K562 (cell line): ENCODE data around the gene CETN1. TPM values are rescaled to one million over a fixed set of nuclear protein-coding genes. Genes with fewer than 3 reads are reported as not detected.

Experiments used
- BRD9 ChIP-seq: fragments of 450-650 bp; IDR thresholded peaks from 2 replicates; pipeline ENCODE4 v1.6.1; 2018; ENCODE audit warnings: low read depth; ENCODE audit not compliant: partially characterized antibody
- CHCHD3 ChIP-seq: fragments of 250-450 bp; sonication (Bioruptor Pico); IDR thresholded peaks from 2 replicates; pipeline ENCODE4 v2.1.2; 2022; ENCODE audit warnings: mild to moderate bottlenecking
- CREB3 ChIP-seq: fragments of 450-650 bp; conservative IDR thresholded peaks from 2 replicates; pipeline ENCODE4 v1.6.1; 2016; ENCODE audit warnings: missing genetic modification characterization, low read depth, mild to moderate bottlenecking, missing compliant biosample characterization, moderate library complexity
- ELF1 ChIP-seq: fragments of 200-800 bp; sonication (Bioruptor generic); IDR thresholded peaks from 2 replicates; pipeline ENCODE4 v1.6.1; 2016; ENCODE audit warnings: missing genetic modification characterization, missing compliant biosample characterization
- GTF3C2 ChIP-seq: IDR thresholded peaks from 3 replicates; pipeline ENCODE4 v1.6.1; 2011; ENCODE audit warnings: borderline replicate concordance, mild to moderate bottlenecking, moderate library complexity; ENCODE audit not compliant: insufficient read length; ENCODE audit errors: extremely low read depth
- HDAC6 ChIP-seq: IDR thresholded peaks from 2 replicates; pipeline ENCODE4 v1.6.1; 2012; ENCODE audit warnings: low read depth, mild to moderate bottlenecking, control low read depth, inconsistent platforms, low read length, moderate library complexity
- HMG20A ChIP-seq: fragments of 450-650 bp; formaldehyde crosslinking; conservative IDR thresholded peaks from 2 replicates; pipeline ENCODE4 v1.4.0; 2020; ENCODE audit warnings: mild to moderate bottlenecking, mixed read lengths
- HNRNPK ChIP-seq: fragments of 200-400 bp; formaldehyde crosslinking; IDR thresholded peaks from one replicate; pipeline ENCODE4 v1.6.1; 2018; ENCODE audit warnings: mild to moderate bottlenecking, low read depth, low read length; ENCODE audit not compliant: poor library complexity, severe bottlenecking
- NR2C1 ChIP-seq, 2 experiments: fragments of 450-650 bp; IDR thresholded peaks; 2 replicates each; pipeline ENCODE4 v1.6.1; 2017; ENCODE audit warnings: mild to moderate bottlenecking in 2 of 2, antibody characterized with exemption in 1 of 2, inconsistent platforms in 1 of 2, missing compliant biosample characterization in 1 of 2, missing genetic modification characterization in 1 of 2
- PCBP2 ChIP-seq: fragments of 200-400 bp; formaldehyde crosslinking; IDR thresholded peaks from 2 replicates; pipeline ENCODE4 v1.6.1; 2018; ENCODE audit warnings: low read length, low read depth, mild to moderate bottlenecking, moderate library complexity; ENCODE audit not compliant: poor library complexity, severe bottlenecking
- PYGO2 ChIP-seq: fragments of 450-650 bp; IDR thresholded peaks from 2 replicates; pipeline ENCODE4 v1.6.1; 2016; ENCODE audit warnings: mild to moderate bottlenecking, missing genetic modification characterization, moderate library complexity, missing compliant biosample characterization
- RCOR1 ChIP-seq, 2 experiments: IDR thresholded peaks; 2 replicates each; pipeline ENCODE4 v1.6.1; 2012; ENCODE audit warnings: low read depth in 2 of 2, low read length in 2 of 2, borderline replicate concordance in 1 of 2, improper control_type of control experiment in 1 of 2
- TBL1XR1 ChIP-seq, 2 experiments: IDR thresholded peaks; 2 replicates each; pipeline ENCODE4 v1.6.1; 2012; ENCODE audit warnings: improper control_type of control experiment in 2 of 2, low read length in 2 of 2, mild to moderate bottlenecking in 1 of 2
- TCF7L2 ChIP-seq: fragments of 150-350 bp; IDR thresholded peaks from 2 replicates; pipeline ENCODE4 v1.6.1; 2016; ENCODE audit warnings: low read depth, mild to moderate bottlenecking, low read length, moderate library complexity
- THRB ChIP-seq: fragments of 450-650 bp; formaldehyde crosslinking; conservative IDR thresholded peaks from 2 replicates; pipeline ENCODE4 v1.4.0; 2022; ENCODE audit warnings: mild to moderate bottlenecking, missing genetic modification characterization
- ZBTB1 ChIP-seq: sonication (generic); formaldehyde crosslinking; IDR thresholded peaks from 2 replicates; pipeline ENCODE4 v1.8.1; 2023; ENCODE audit warnings: missing genetic modification reagents, low read depth, mild to moderate bottlenecking, borderline replicate concordance
- ZNF217 ChIP-seq: sonication (generic); formaldehyde crosslinking; IDR thresholded peaks from 2 replicates; pipeline ENCODE4 v1.8.0; 2022; ENCODE audit warnings: mild to moderate bottlenecking, missing genetic modification reagents
- ZNF253 ChIP-seq: fragments of 250-450 bp; sonication (Bioruptor Pico); conservative IDR thresholded peaks from 2 replicates; pipeline ENCODE4 v1.6.1; 2021; ENCODE audit warnings: mild to moderate bottlenecking
- ZNF766 ChIP-seq: fragments of 200-800 bp; sonication (Bioruptor generic); conservative IDR thresholded peaks from 2 replicates; pipeline ENCODE4 v1.6.1; 2016; ENCODE audit warnings: missing genetic modification characterization, missing compliant biosample characterization
- ZNF830 ChIP-seq: fragments of 250-450 bp; sonication (Bioruptor Pico); IDR thresholded peaks from 2 replicates; pipeline ENCODE4 v1.5.0; 2021; ENCODE audit warnings: mild to moderate bottlenecking
- polyA plus RNA-seq, 8 experiments: library from polyadenylated mRNA; depleted of rRNA in 4 of 8; stranded (reverse) in 5 of 8; unstranded in 3 of 8; fragments of >200 nt; fragmentation: Nextera tagmentation in 2 of 8; fragmentation: Illumina TruSeq in 1 of 8; extraction: Ambion mirVana in 2 of 8; extraction: Trizol in 1 of 8; gene quantifications; 2 replicates each; pipeline versions ENCODE4 v1.2.1 to v1.2.3, GENCODE V29; 2011 to 2014; ENCODE audit warnings: inconsistent platforms in 1 of 8, missing spikeins in 1 of 8
- total RNA-seq, 7 experiments: library from RNA; depleted of rRNA in 6 of 7; stranded (reverse); fragments of >200 nt in 6 of 7; fragmentation: Illumina TruSeq in 2 of 7; extraction: Trizol in 2 of 7; gene quantifications; 2 replicates each; pipeline versions ENCODE4 v1.2.1 to v1.2.3, GENCODE V29; 2011 to 2021; ENCODE audit warnings: low replicate concordance in 1 of 7
- TF ChIP-seq, protein P1 (sequence below): sonication (generic); formaldehyde crosslinking; IDR thresholded peaks from 2 replicates; pipeline ENCODE4 v1.8.1; 2023; ENCODE audit warnings: mild to moderate bottlenecking, missing genetic modification reagents

The CETN1 gene
- total and polyA plus RNA-seq, 9 of the 15 experiments (the other 6 are each of a cell fraction or from before 2014, with no cell fraction given) = 0.07 to 0.34 (median 0.19) TPM; not detected in 3

GRCh38 chr18:617970-618504 is 37.9 kb downstream of the CETN1 start (continued):
- TF ChIP-seq ZNF253 (CRISPR knock-in tag) (no peak), TBL1XR1 (IDR thresholded peaks at IDR 0.05; ENCODE audit: low read length in 2 of 2) (peak; percentile 89 to 95), BRD9 (peak; percentile 76), HMG20A (no peak), CREB3 (tag) (peak; percentile 63; the same call in 1 of the 2 replicates), PCBP2 (no peak), PYGO2 (tag) (peak; percentile 67; the same call in 1 of the 2 replicates), CHCHD3 (CRISPR knock-in tag) (no peak), HDAC6 (no peak), ZNF217 (CRISPR knock-in tag) (no peak), ZBTB1 (CRISPR knock-in tag) (no peak), ZNF830 (CRISPR knock-in tag) (no peak), NR2C1 (IDR thresholded peaks at IDR 0.05) (0 out of 2 replicates have a peak, but pooled peaks have one; percentile 49), NR2C1 (tag; IDR thresholded peaks at IDR 0.05) (peak; percentile 48; the same call in 1 of the 2 replicates), ELF1 (tag) (0 out of 2 replicates have a peak, but pooled peaks have one; percentile 13), TCF7L2 (no peak), ZNF766 (CRISPR knock-in tag) (peak; percentile 93), THRB (CRISPR knock-in tag) (no peak), HNRNPK (no peak), GTF3C2 (no peak), RCOR1 (IDR thresholded peaks at IDR 0.05; ENCODE audit: borderline replicate concordance in 1 of 2, low read depth in 2 of 2, low read length in 2 of 2) (peak; percentile 73 to 97)
- TF ChIP-seq, protein P1, sequence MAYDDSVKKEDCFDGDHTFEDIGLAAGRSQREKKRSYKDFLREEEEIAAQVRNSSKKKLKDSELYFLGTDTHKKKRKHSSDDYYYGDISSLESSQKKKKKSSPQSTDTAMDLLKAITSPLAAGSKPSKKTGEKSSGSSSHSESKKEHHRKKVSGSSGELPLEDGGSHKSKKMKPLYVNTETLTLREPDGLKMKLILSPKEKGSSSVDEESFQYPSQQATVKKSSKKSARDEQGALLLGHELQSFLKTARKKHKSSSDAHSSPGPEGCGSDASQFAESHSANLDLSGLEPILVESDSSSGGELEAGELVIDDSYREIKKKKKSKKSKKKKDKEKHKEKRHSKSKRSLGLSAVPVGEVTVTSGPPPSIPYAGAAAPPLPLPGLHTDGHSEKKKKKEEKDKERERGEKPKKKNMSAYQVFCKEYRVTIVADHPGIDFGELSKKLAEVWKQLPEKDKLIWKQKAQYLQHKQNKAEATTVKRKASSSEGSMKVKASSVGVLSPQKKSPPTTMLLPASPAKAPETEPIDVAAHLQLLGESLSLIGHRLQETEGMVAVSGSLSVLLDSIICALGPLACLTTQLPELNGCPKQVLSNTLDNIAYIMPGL (CRISPR knock-in tag) = no peak
